GM23338 (cell line): Measurements from ENCODE around the gene MITF.

Experiments used
- CTCF ChIP-seq, 2 experiments: fragments of 200-600 bp in 1 of 2; sonication (generic) in 1 of 2; conservative IDR thresholded peaks; 2 replicates each; pipeline versions ENCODE4 v1.5.1 to v1.6.1; 2016 to 2017; ENCODE audit warnings: antibody characterized with exemption in 2 of 2, low read depth in 2 of 2, mild to moderate bottlenecking in 2 of 2, moderate library complexity in 1 of 2
- EZH2 ChIP-seq: fragments of 200-600 bp; sonication (generic); IDR thresholded peaks from one replicate; pipeline ENCODE4 v1.8.0; 2017; ENCODE audit warnings: antibody characterized with exemption, mild to moderate bottlenecking, low read depth; ENCODE audit not compliant: unreplicated experiment
- EZH2phosphoT487 ChIP-seq: fragments of 200-600 bp; sonication (generic); IDR thresholded peaks from one replicate; pipeline ENCODE4 v1.8.1; 2018; ENCODE audit warnings: antibody characterized with exemption; ENCODE audit not compliant: unreplicated experiment
- POLR2AphosphoS5 ChIP-seq: IDR thresholded peaks from 2 replicates; pipeline ENCODE4 v1.6.1; 2016; ENCODE audit warnings: antibody characterized with exemption, low read depth

DNA sequence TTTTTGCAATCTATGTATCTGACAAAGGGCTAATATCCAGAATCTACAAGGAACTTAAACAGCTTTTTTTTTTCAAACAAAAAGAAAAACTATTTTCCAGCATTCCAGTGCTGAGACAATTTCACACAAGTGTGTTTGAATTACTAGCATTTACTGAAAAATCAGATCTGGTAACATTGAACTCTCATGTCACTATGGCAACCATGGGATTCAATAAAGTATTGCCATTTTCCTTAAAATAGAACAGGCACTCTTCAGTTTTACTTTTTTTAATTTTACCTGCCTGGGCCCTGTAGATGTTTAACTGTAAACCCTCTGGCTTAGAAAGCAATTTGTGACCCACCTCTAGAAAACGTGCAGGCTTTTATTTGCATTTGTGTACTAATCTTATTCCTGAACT is 105.4 kb downstream of the MITF start:
- TF ChIP-seq CTCF (conservative IDR thresholded peaks at IDR 0.05; ENCODE audit: low read depth in 2 of 2) = no peak
- no peak for TF ChIP-seq EZH2phosphoT487
- no peak for TF ChIP-seq EZH2
- no peak for TF ChIP-seq POLR2AphosphoS5
